Type B pancreatic cell (in vitro differentiated cells): ENCODE data around the gene FAM180A. TPM values are rescaled to one million over a fixed set of nuclear protein-coding genes. Genes with fewer than 3 reads are reported as not detected.

Experiments
- DNase-seq: peaks from one replicate; pipeline ENCODE4 v3.0.0; 2021; ENCODE audit warnings: mixed read lengths; ENCODE audit not compliant: unreplicated experiment; ENCODE audit errors: extremely low spot score
- H3K27ac Mint-ChIP-seq: 2 replicates; pipeline ENCODE4 v1.8.0; 2021; ENCODE audit warnings: mild to moderate bottlenecking, mixed read lengths
- H3K27me3 Mint-ChIP-seq: 2 replicates; pipeline ENCODE4 v1.8.0; 2021; ENCODE audit warnings: mixed read lengths
- H3K36me3 Mint-ChIP-seq: 2 replicates; pipeline ENCODE4 v1.8.0; 2021; ENCODE audit warnings: mixed read lengths
- H3K4me1 Mint-ChIP-seq: one replicate; pipeline ENCODE4 v1.8.0; 2021; ENCODE audit warnings: mixed read lengths; ENCODE audit not compliant: unreplicated experiment
- H3K4me3 Mint-ChIP-seq: 2 replicates; pipeline ENCODE4 v1.8.0; 2021; ENCODE audit warnings: mild to moderate bottlenecking, mixed read lengths
- H3K9me3 Mint-ChIP-seq: 2 replicates; pipeline ENCODE4 v1.8.0; 2021; ENCODE audit warnings: mixed read lengths
- CTCF ChIP-seq: fragments of 200-600 bp; sonication (generic); conservative IDR thresholded peaks from 2 replicates; pipeline ENCODE4 v1.5.0; 2021; ENCODE audit warnings: antibody characterized with exemption, mild to moderate bottlenecking
- total RNA-seq: library from RNA; stranded (reverse); gene quantifications from 2 replicates; pipeline ENCODE4 v1.2.1, GENCODE V29; 2021; ENCODE audit warnings: low replicate concordance

Gene FAM180A
- total RNA-seq, 1 donor from 2014 or later: not detected

- no peak for TF ChIP-seq CTCF
- Mint-ChIP-seq H3K27me3 (peaks cover 8% of the 10 kb centered on the region), H3K4me1 (peaks cover 27% of the 10 kb centered on the region), H3K27ac (peak overlapping the region; percentile 94), H3K36me3 (no peaks in the 10 kb centered on the region), H3K4me3 (no peak overlapping the region), H3K9me3 (peaks cover 5% of the 10 kb centered on the region)
- no peak for DNase-seq
These were observed 23.5 kb upstream of the FAM180A start for GRCh38 chr7:135771961-135772638.

- Mint-ChIP-seq H3K9me3 (peaks cover 4% of the 10 kb centered on the region), H3K36me3 (no peaks in the 10 kb centered on the region), H3K27me3 (peaks cover 8% of the 10 kb centered on the region), H3K4me1 (peaks cover 27% of the 10 kb centered on the region), H3K4me3 (no peak overlapping the region), H3K27ac (no peak overlapping the region)
- DNase-seq: no peak
- no peak for TF ChIP-seq CTCF
These were observed 22.4 kb upstream of the FAM180A start for GRCh38 chr7:135771051-135771450.

GRCh38 chr7:135770139-135770710, 21.6 kb upstream of the FAM180A start:
- Mint-ChIP-seq H3K36me3 (no peaks in the 10 kb centered on the region), H3K4me1 (peaks cover 27% of the 10 kb centered on the region), H3K4me3 (no peak overlapping the region), H3K27me3 (peaks cover 12% of the 10 kb centered on the region), H3K27ac (no peak overlapping the region), H3K9me3 (peaks cover 4% of the 10 kb centered on the region)
- no peak for DNase-seq
- TF ChIP-seq CTCF: no peak

GRCh38 chr7:135769005-135769802, 20.6 kb upstream of the FAM180A start:
- Mint-ChIP-seq H3K27me3 (peaks cover 12% of the 10 kb centered on the region), H3K4me3 (no peak overlapping the region), H3K9me3 (peaks cover 3% of the 10 kb centered on the region), H3K27ac (no peak overlapping the region), H3K4me1 (peaks cover 24% of the 10 kb centered on the region), H3K36me3 (no peaks in the 10 kb centered on the region)
- no peak for TF ChIP-seq CTCF
- DNase-seq: no peak

GRCh38 chr7:135768467-135768866, 19.9 kb upstream of the FAM180A start:
- H3K27ac Mint-ChIP-seq: no peak overlapping the region
- DNase-seq: peak; percentile 15
- H3K9me3 Mint-ChIP-seq: no peaks in the 10 kb centered on the region
- TF ChIP-seq CTCF: no peak
- H3K27me3 Mint-ChIP-seq: peaks cover 12% of the 10 kb centered on the region
- H3K4me1 Mint-ChIP-seq: peaks cover 17% of the 10 kb centered on the region
- no peak overlapping the region for H3K4me3 Mint-ChIP-seq
- H3K36me3 Mint-ChIP-seq: no peaks in the 10 kb centered on the region
